Thyroid gland (tissue), 4 donors: ENCODE data around the gene APBA1.

Experiments
- POLR2A ChIP-seq, 2 donors: fragments of 450-650 bp; IDR thresholded peaks; one replicate each; pipeline ENCODE4 v1.6.1; 2017; ENCODE audit warnings: antibody characterized with exemption in 2 of 2, mild to moderate bottlenecking in 2 of 2, moderate library complexity in 1 of 2
- TF ChIP-seq, protein P1 (sequence below), 6 experiments: fragments of 200-600 bp in 3 of 6; fragments of 450-650 bp in 3 of 6; sonication (generic) in 3 of 6; IDR thresholded peaks; one replicate each; pipeline ENCODE4 v1.5.1; 2016 to 2019; ENCODE audit warnings: antibody characterized with exemption in 6 of 6, mild to moderate bottlenecking in 2 of 6, inconsistent platforms in 1 of 6, moderate library complexity in 1 of 6

DNA sequence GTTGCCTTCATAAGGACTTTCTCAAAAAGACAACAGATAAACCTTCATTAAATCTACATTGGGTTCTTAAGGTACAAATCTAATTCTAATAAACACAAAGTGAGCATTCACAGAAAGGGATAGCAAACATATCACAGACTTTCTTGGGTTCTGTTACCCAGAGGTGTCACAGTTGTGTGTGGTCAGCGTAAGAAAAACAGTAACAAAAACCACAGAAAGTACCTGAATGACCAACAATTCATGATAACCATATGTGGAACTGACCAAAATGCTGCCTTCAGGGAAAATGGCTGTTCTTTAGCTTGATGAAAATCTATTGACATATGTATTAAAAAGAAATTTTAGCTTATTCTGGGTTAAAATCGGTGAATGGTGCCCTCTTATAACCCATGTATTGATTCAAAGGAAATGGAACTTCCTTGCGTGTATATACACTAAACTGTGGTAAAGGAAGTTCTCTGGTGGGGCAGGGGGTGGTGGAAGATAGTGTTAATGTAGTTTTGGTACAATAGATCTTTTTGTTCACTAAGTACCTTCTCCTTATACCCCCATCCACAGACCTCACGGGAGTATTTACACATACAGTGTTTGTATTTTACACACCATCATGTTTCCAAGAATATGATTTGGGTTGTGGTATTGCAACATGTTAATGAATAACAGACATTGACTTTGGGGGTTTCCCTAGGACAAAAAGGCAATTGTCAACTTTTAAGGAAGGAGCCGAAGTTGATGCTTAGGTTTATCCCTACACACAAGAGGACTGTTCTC, 152.5 kb downstream of the APBA1 start:
- TF ChIP-seq, protein P1, sequence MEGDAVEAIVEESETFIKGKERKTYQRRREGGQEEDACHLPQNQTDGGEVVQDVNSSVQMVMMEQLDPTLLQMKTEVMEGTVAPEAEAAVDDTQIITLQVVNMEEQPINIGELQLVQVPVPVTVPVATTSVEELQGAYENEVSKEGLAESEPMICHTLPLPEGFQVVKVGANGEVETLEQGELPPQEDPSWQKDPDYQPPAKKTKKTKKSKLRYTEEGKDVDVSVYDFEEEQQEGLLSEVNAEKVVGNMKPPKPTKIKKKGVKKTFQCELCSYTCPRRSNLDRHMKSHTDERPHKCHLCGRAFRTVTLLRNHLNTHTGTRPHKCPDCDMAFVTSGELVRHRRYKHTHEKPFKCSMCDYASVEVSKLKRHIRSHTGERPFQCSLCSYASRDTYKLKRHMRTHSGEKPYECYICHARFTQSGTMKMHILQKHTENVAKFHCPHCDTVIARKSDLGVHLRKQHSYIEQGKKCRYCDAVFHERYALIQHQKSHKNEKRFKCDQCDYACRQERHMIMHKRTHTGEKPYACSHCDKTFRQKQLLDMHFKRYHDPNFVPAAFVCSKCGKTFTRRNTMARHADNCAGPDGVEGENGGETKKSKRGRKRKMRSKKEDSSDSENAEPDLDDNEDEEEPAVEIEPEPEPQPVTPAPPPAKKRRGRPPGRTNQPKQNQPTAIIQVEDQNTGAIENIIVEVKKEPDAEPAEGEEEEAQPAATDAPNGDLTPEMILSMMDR (IDR thresholded peaks at IDR 0.05) = no peak
- TF ChIP-seq POLR2A (IDR thresholded peaks at IDR 0.05) = no peak
